ENCODE results near the gene TEAD1.

Gene TEAD1

GRCh38 chr11:12696911-12697581 is 22.8 kb downstream of the TEAD1 start:
- H3K27ac ChIP-seq (ENCODE audit: low read depth, low read length), result no peak overlapping the region
- H3K36me3 ChIP-seq (ENCODE audit: control insufficient read depth, low read length), result no peaks in the 10 kb centered on the region
- H4K20me1 ChIP-seq (ENCODE audit: control insufficient read depth, insufficient read depth, low read depth, low read length), result no peaks in the 10 kb centered on the region
- H3K4me3 ChIP-seq (ENCODE audit: low read length), result no peak overlapping the region
- H3K9me2 ChIP-seq (replicated peaks; ENCODE audit: control insufficient read depth, low read length), result no peaks in the 10 kb centered on the region
- peaks cover 8% of the 10 kb centered on the region for H3K27me3 ChIP-seq (ENCODE audit: control insufficient read depth, low read length)
- no peaks in the 10 kb centered on the region for H3K4me1 ChIP-seq (ENCODE audit: control insufficient read depth, low read length)
- no peak overlapping the region for H3K4me2 ChIP-seq (ENCODE audit: low read length)
- no peaks in the 10 kb centered on the region for H3K79me2 ChIP-seq (ENCODE audit: control insufficient read depth, low read length)
- TF ChIP-seq CTCF (IDR thresholded peaks at IDR 0.05; ENCODE audit: low read depth, low read length, poor library complexity, severe bottlenecking) (no peak), EZH2phosphoT487 (IDR thresholded peaks at IDR 0.05; ENCODE audit: borderline replicate concordance, low read length) (no peak)
- no peaks in the 10 kb centered on the region for H3K9me3 ChIP-seq (ENCODE audit: control insufficient read depth, insufficient read depth, low read length)
- H3F3A ChIP-seq (ENCODE audit: control insufficient read depth, insufficient read depth), result no peaks in the 10 kb centered on the region

- Histone ChIP-seq H3K9me2 (replicated peaks; ENCODE audit: control insufficient read depth, low read length) (no peaks in the 10 kb centered on the region), H3K27me3 (ENCODE audit: control insufficient read depth, low read length) (peaks cover 8% of the 10 kb centered on the region), H3K9me3 (ENCODE audit: control insufficient read depth, insufficient read depth, low read length) (no peaks in the 10 kb centered on the region), H3K4me3 (ENCODE audit: low read length) (no peak overlapping the region), H3K4me2 (ENCODE audit: low read length) (no peak overlapping the region), H3K36me3 (ENCODE audit: control insufficient read depth, low read length) (no peaks in the 10 kb centered on the region), H3K79me2 (ENCODE audit: control insufficient read depth, low read length) (no peaks in the 10 kb centered on the region), H3K27ac (ENCODE audit: low read depth, low read length) (no peak overlapping the region), H4K20me1 (ENCODE audit: control insufficient read depth, insufficient read depth, low read depth, low read length) (no peaks in the 10 kb centered on the region), H3K4me1 (ENCODE audit: control insufficient read depth, low read length) (no peaks in the 10 kb centered on the region), H3F3A (ENCODE audit: control insufficient read depth, insufficient read depth) (no peaks in the 10 kb centered on the region)
- TF ChIP-seq CTCF (IDR thresholded peaks at IDR 0.05; ENCODE audit: low read depth, low read length, poor library complexity, severe bottlenecking) (no peak), EZH2phosphoT487 (IDR thresholded peaks at IDR 0.05; ENCODE audit: borderline replicate concordance, low read length) (no peak)
Observed at GRCh38 chr11:12698048-12698447, 23.8 kb downstream of the TEAD1 start.

GRCh38 chr11:12701811-12702592 is 27.8 kb downstream of the TEAD1 start:
- Histone ChIP-seq H3K4me2 (ENCODE audit: low read length) (no peak overlapping the region), H3K79me2 (ENCODE audit: control insufficient read depth, low read length) (no peaks in the 10 kb centered on the region)

More at GRCh38 chr11:12701811-12702592, 27.8 kb downstream of the TEAD1 start:
- no peaks in the 10 kb centered on the region for H3K4me1 ChIP-seq (ENCODE audit: control insufficient read depth, low read length)
- H3K27me3 ChIP-seq (ENCODE audit: control insufficient read depth, low read length), result no peaks in the 10 kb centered on the region; the same call in 1 of the 2 replicates
- H3F3A ChIP-seq (ENCODE audit: control insufficient read depth, insufficient read depth), result no peaks in the 10 kb centered on the region
- no peak overlapping the region for H3K27ac ChIP-seq (ENCODE audit: low read depth, low read length)
- H3K36me3 ChIP-seq (ENCODE audit: control insufficient read depth, low read length), result no peaks in the 10 kb centered on the region
- no peaks in the 10 kb centered on the region for H3K9me2 ChIP-seq (replicated peaks; ENCODE audit: control insufficient read depth, low read length)
- no peaks in the 10 kb centered on the region for H4K20me1 ChIP-seq (ENCODE audit: control insufficient read depth, insufficient read depth, low read depth, low read length)
- TF ChIP-seq CTCF (IDR thresholded peaks at IDR 0.05; ENCODE audit: low read depth, low read length, poor library complexity, severe bottlenecking), result no peak
- no peak for TF ChIP-seq EZH2phosphoT487 (IDR thresholded peaks at IDR 0.05; ENCODE audit: borderline replicate concordance, low read length)
- H3K4me3 ChIP-seq (ENCODE audit: low read length), result no peak overlapping the region
- no peaks in the 10 kb centered on the region for H3K9me3 ChIP-seq (ENCODE audit: control insufficient read depth, insufficient read depth, low read length)
